Measurements from ENCODE around the gene KRTAP12-2. TPM values are rescaled to one million over a fixed set of nuclear protein-coding genes. Genes with fewer than 3 reads are reported as not detected.

Gene KRTAP12-2
- total RNA-seq, 1 experiment from 2014 or later: 1.8 TPM

- no peaks in the 10 kb centered on the region for H3K9me3 ChIP-seq (ENCODE audit: low read depth, low read length, poor library complexity, severe bottlenecking)
- CTCF ChIA-PET: interaction anchor here (0.8 kb wide), 1 partner anchor 10 kb away, joined by 3 read pairs; the partner anchor contains the start of gene TSPEAR
- POLR2A ChIA-PET (ENCODE audit: low non-redundant PET): no interaction called here
- DNase-seq (ENCODE audit: low spot score): no peak
- no peak overlapping the region for H3K4me3 ChIP-seq (ENCODE audit: low read depth, low read length, poor library complexity, severe bottlenecking)
- no peaks in the 10 kb centered on the region for H3K4me1 ChIP-seq (ENCODE audit: insufficient read depth, low read length, poor library complexity, severe bottlenecking)
- no peaks in the 10 kb centered on the region for H3K36me3 ChIP-seq (ENCODE audit: insufficient read depth, low read length, poor library complexity, severe bottlenecking)
- H3K27ac ChIP-seq (ENCODE audit: low read depth, low read length, poor library complexity, severe bottlenecking): no peak overlapping the region
- H3K27me3 ChIP-seq (replicated peaks; ENCODE audit: insufficient read depth, low read depth, low read length, poor library complexity): no peaks in the 10 kb centered on the region
- no TSS peak for BruUV-seq (replicated peaks)
- intact Hi-C loops (cut with micrococcal nuclease; ENCODE audit: unreplicated experiment): no loop called here
- TF ChIP-seq CTCF (conservative IDR thresholded peaks at IDR 0.05; ENCODE audit: low read depth, low read length): no peak
- no peak for TF ChIP-seq EZH2 (IDR thresholded peaks at IDR 0.05; ENCODE audit: borderline replicate concordance, low read depth, low read length, poor library complexity, severe bottlenecking)
These were observed 34.3 kb upstream of the KRTAP12-2 start for GRCh38 chr21:44701023-44701400.

GRCh38 chr21:44700101-44701022 is 33.6 kb upstream of the KRTAP12-2 start:
- BruUV-seq (replicated peaks): no TSS peak
- no peak for DNase-seq (ENCODE audit: low spot score)
- H3K27ac ChIP-seq (ENCODE audit: low read depth, low read length, poor library complexity, severe bottlenecking): no peak overlapping the region
- H3K9me3 ChIP-seq (ENCODE audit: low read depth, low read length, poor library complexity, severe bottlenecking): no peaks in the 10 kb centered on the region
- no peaks in the 10 kb centered on the region for H3K27me3 ChIP-seq (replicated peaks; ENCODE audit: insufficient read depth, low read depth, low read length, poor library complexity)
- no peak for TF ChIP-seq EZH2 (IDR thresholded peaks at IDR 0.05; ENCODE audit: borderline replicate concordance, low read depth, low read length, poor library complexity, severe bottlenecking)
- TF ChIP-seq CTCF (conservative IDR thresholded peaks at IDR 0.05; ENCODE audit: low read depth, low read length): no peak
- intact Hi-C loops (cut with micrococcal nuclease; ENCODE audit: unreplicated experiment): no loop called here
- no peaks in the 10 kb centered on the region for H3K4me1 ChIP-seq (ENCODE audit: insufficient read depth, low read length, poor library complexity, severe bottlenecking)
- no peak overlapping the region for H3K4me3 ChIP-seq (ENCODE audit: low read depth, low read length, poor library complexity, severe bottlenecking)
- POLR2A ChIA-PET (ENCODE audit: low non-redundant PET): no interaction called here
- H3K36me3 ChIP-seq (ENCODE audit: insufficient read depth, low read length, poor library complexity, severe bottlenecking): no peaks in the 10 kb centered on the region
- CTCF ChIA-PET: no interaction called here

- POLR2A ChIA-PET (ENCODE audit: low non-redundant PET): no interaction called here
- H3K36me3 ChIP-seq (ENCODE audit: insufficient read depth, low read length, poor library complexity, severe bottlenecking): no peaks in the 10 kb centered on the region
- no peak overlapping the region for H3K27ac ChIP-seq (ENCODE audit: low read depth, low read length, poor library complexity, severe bottlenecking)
- intact Hi-C loops (cut with micrococcal nuclease; ENCODE audit: unreplicated experiment): no loop called here
- DNase-seq (ENCODE audit: low spot score): no peak
- TF ChIP-seq EZH2 (IDR thresholded peaks at IDR 0.05; ENCODE audit: borderline replicate concordance, low read depth, low read length, poor library complexity, severe bottlenecking) (no peak), CTCF (conservative IDR thresholded peaks at IDR 0.05; ENCODE audit: low read depth, low read length) (no peak)
- H3K27me3 ChIP-seq (replicated peaks; ENCODE audit: insufficient read depth, low read depth, low read length, poor library complexity): no peaks in the 10 kb centered on the region
- no peaks in the 10 kb centered on the region for H3K4me1 ChIP-seq (ENCODE audit: insufficient read depth, low read length, poor library complexity, severe bottlenecking)
- H3K4me3 ChIP-seq (ENCODE audit: low read depth, low read length, poor library complexity, severe bottlenecking): no peak overlapping the region
- no TSS peak for BruUV-seq (replicated peaks)
- CTCF ChIA-PET: interaction anchor here (0.7 kb wide), 1 partner anchor 25 kb away, joined by 4 read pairs; no protein-coding TSS in a partner anchor
- H3K9me3 ChIP-seq (ENCODE audit: low read depth, low read length, poor library complexity, severe bottlenecking): no peaks in the 10 kb centered on the region
These were observed 32.8 kb upstream of the KRTAP12-2 start for GRCh38 chr21:44699502-44700001.

All from A673 (cell line).